NCI-H1092 (cell line): ENCODE measurements around the gene GNPTG.
A peak's percentile ranks its signal among the peaks of the same experiment; 100 is the strongest.

Experiments
- DNase-seq: peaks from one replicate; lab custom pipeline; 2025; lab: John Stamatoyannopoulos, UW

GNPTG gene

DNA sequence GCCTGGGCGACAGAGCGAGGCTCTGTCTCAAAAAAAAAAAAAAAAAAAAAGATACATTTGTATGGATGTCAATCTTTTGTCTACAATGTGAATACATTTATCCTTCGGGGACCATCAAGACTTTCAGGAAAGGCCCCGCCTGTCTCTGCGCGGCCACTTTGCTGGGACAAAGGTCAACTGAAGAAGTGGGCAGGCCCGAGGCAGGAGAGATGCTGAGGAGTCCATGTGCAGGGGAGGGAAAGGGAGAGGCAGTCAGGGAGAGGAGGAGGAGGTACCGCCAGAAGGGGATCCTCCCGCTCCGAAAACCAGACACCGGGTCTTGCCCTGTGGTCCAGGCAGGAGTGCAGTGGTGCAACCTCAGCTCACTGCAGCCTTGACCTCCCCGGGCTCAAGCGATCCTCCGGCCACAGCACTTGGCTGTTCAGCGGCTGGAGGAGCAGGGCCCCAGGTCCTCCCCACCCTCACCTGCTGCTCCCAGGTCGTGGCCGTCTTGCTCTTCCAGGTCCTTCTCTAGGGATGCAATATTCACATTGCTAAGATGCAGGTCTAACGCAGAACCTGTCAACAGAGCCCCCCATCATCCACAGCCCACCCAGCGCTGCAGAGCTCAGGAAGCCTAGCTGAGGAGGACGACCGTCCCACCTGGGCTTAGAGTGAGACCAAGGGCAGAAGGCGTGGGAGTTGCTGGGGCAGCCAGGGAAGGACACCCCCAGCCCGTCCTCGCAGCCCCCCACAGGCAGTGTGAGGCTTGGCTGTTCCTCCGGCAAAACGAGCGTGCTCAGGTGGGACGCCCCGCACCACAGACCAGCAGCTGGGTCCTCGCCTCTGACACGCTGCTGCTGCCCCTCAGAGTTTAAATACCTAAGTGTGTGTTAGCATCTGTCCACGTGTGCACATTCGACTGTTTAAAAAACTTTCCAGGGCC is 19.6 kb downstream of the GNPTG start:
- DNase-seq = no peak

DNA sequence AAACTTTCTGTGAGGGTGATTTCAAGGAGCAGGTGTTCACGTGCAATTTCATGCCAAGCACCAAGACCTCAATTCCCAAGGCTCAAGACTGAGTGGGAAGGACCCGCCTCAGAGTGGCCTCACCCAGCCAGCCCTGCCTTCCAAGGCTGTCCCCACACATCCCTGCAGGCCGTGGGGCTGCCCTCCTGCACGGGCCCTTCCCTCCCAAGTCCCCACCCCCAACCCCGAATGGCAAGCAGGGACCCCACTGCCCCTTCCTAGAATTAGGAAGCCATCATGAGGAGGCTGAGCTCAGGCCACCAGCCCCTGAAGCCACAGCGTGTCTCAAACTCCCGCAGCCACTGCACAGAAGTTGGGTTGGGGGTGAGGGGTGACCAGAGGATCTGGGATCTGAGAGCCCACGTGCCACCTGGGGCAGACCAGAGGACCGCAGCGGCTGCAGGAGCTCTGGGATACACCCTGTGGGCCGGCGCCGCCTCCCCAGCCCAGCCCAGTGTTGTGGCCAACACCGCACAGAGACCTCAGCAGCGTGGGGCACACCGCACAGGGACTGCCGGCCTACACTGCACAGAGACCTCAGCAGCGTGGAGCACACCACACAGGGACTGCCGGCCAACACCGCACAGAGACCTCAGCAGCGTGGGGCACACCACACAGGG is 20.7 kb downstream of the GNPTG start:
- no peak for DNase-seq

GRCh38 chr16:1374418-1375297 is 22.9 kb downstream of the GNPTG start:
- DNase-seq = no peak

DNA sequence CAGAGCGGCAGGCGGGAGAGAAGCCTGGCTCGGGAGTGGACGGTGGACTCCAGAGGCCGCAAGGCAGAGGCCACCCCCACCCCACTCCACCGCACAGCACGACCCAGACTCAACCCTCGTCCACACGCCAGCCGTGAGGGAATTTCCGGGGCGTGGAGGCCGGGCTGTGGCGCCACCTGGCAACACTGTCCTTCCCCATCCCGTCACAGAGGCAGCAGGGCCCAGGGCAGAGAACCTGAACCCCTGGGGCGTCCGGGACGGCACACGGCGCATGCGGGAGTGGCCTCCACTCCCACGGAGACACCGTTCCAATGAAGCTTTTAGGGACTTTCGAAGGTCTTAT is 23.5 kb downstream of the GNPTG start:
- no peak for DNase-seq

- DNase-seq = no peak
These were observed 24.1 kb downstream of the GNPTG start for GRCh38 chr16:1375741-1376410.

- no peak for DNase-seq
These were observed 25.8 kb downstream of the GNPTG start for GRCh38 chr16:1377406-1378010.

GRCh38 chr16:1378087-1378803 is 26.5 kb downstream of the GNPTG start:
- DNase-seq = no peak

GRCh38 chr16:1378804-1379303 is 27.1 kb downstream of the GNPTG start:
- DNase-seq = no peak

DNA sequence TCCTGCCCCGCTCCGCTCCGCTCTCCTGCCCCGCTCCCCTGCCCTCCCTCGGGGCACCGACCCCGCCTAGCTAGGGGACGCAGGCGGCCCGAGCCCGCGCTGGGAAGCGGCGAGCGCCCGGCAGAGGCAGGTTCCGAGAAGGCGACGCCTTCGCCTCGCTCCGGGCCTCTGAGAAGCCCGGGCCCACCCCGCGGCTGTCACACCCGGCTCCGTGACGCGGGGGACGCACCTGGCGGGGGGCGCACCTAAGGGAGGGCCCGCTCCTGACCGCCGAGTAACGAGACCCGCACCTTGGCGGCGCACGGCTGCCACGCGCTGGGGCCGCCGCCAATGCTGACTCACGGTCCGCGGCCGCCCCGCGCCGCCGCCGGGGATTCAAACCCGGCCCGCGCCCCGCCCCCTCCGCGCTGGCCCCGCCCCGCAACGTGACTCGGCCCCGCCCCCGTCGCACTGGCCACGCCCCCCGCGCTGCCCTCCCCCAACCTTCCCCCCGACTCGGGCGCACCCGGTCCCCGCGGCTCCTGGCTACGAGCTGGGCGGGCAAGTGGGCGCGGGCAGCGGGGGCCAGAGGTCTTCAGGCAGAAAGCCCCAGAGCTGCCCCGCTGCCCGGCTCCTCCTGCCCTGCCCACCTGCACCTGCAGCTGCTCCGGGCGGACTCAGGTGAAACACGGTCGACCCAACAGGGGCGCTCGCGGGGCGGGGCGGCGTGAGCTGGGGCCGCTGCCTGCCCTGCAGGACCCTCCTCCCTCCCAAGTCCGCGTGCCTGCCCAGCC is 27.8 kb downstream of the GNPTG start:
- DNase-seq = peak; percentile 27

DNA sequence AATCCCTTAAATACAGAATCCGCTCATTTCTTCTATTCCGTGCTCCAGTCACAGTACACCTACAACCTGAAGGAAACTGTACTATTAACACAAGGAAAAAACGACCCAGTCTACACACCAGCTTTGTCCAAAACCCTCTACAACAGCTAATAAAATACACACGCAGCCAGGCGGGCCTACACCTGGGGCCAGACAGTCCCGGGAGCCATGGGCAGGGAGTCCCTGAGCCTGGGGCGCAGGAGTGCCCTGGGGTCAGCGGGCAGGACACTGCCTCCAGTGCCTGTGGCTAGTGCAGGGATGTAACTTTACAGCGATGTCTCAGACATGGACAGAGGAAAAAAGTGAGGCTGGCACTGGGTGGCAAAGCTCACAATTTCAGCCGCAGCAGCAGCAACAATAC is 28.5 kb downstream of the GNPTG start:
- DNase-seq = no peak

DNA sequence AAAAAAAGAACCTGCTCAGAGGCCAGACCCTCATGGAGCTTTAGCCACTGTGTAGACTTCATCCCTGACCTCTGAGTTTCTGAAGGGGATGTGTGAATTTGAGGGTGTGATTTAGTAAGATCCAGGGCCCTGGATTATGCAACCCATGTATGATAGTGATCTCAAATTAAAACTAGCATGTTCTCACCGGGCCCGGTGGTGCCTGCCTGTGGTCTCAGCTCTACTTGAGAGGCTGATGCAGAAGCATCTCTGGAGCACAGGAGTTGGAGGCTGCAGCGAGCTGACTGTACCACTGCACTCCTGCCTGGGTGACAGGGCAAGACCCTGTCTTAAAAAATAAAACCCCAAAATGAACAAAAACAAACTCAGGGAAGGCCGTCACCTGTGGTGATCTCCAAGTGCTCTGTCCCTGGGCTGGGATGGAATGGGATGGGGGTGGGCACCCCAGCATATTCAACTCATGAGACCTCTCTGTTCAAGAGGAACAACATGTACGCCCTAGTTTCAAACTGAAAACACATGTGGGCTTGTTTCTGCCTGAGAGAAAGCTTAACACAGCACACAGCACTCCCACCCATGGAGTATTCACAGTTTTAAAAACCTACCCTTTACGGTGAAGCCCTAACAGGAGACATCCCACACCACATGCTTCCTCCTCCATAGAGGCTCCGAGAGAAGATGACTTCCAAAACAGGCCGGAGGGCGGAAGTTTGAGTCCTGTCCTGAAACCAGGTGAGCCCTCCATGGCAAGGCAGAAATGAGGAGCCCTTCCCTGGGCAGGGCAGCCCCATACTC is 30.1 kb downstream of the GNPTG start:
- no peak for DNase-seq

GRCh38 chr16:1383556-1383955 is 31.8 kb downstream of the GNPTG start:
- no peak for DNase-seq

DNA sequence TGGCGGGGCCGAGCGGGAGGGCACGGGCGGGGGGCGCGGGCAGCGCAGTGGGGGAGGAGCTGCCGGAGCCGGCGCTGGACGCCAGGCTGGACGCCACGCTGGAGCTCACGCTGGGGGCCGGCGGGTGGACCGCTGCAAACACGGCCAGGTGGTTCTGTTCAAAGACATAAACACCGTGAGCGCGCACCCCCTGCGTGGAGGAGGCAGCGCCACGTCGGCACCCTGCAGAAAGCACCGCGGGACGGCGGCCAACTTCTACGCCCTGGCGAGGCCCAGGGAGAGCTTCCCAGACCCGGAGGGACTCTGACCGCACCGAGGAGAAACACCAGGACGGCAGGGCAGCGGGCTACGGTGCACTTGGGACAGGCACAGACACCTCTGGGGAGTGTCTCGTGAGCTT is 33.5 kb downstream of the GNPTG start:
- DNase-seq = peak; percentile 16

DNA sequence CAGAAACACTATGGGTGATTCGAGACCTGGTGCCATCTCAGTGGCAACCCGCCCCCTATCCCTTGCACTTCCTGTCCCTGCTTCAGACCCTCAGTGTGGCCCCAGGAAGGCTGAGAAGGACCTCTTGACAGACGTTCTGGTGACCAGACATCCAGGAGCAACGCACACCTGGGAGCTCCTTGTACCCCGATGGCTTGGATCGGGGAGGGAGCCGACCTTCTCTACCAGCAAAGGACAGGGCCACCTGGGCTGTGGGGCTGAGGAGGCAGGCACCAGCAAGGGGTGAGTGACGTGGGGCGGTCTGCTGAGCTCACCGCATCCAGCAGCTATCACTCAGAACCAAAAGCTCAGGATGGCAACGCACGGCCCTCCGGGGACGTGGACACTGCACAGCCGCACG is 35.6 kb downstream of the GNPTG start:
- no peak for DNase-seq

- DNase-seq = no peak
These were observed 38.0 kb downstream of the GNPTG start for GRCh38 chr16:1389762-1390161.

- no peak for DNase-seq
These were observed 38.6 kb downstream of the GNPTG start for GRCh38 chr16:1390239-1390779.

- no peak for DNase-seq
These were observed 41.1 kb downstream of the GNPTG start for GRCh38 chr16:1392826-1393225.

- DNase-seq = no peak
These were observed 42.0 kb downstream of the GNPTG start for GRCh38 chr16:1393613-1394176.
